Measurements from ENCODE around the gene ANXA5.

The ANXA5 gene

GRCh38 chr4:121696581-121697461 lies at the start of gene ANXA5:
ANXA5 (minus strand) TSS chr4:121696980; CDS start chr4:121696589, 391 bp downstream.
- H3K4me3 ChIP-seq (replicated peaks; ENCODE audit: low read depth, low read length): peak within 1 kb of the TSS; percentile 93
- peak; percentile 29 for TF ChIP-seq CTCF (IDR thresholded peaks at IDR 0.05; ENCODE audit: low read depth, low read length, missing control alignments)
- DNase-seq (ENCODE audit: extremely low read depth, low read depth): no peak

- TF ChIP-seq CTCF (IDR thresholded peaks at IDR 0.05; ENCODE audit: low read depth, low read length, missing control alignments): no peak
- no peak for DNase-seq (ENCODE audit: extremely low read depth, low read depth)
- no peak overlapping the region for H3K4me3 ChIP-seq (replicated peaks; ENCODE audit: low read depth, low read length)
These were observed 46.0 kb upstream of the ANXA5 start for GRCh38 chr4:121742794-121743193.

DNA sequence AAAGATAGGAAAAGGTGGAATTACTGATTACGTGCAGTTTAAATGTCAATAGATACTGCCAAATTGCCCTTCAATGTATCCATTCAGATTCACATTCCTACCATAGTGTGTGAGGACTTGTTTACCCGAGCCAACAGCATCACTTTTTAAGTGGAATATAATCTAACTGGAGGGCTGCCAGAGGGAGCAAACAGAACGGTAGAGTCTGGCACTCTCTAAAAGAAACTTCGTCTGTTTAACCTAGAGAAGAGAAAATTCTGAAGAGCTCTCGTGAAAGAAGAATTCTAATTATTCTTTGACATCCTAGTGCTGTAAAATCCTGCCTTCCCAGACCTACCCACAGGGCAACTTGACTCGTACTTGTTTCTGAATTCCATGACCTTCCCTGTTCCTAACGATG lies 45.0 kb upstream of the ANXA5 start:
- no peak for DNase-seq (ENCODE audit: extremely low read depth, low read depth)
- no peak for TF ChIP-seq CTCF (IDR thresholded peaks at IDR 0.05; ENCODE audit: low read depth, low read length, missing control alignments)
- no peak overlapping the region for H3K4me3 ChIP-seq (replicated peaks; ENCODE audit: low read depth, low read length)

- no peak for DNase-seq (ENCODE audit: extremely low read depth, low read depth)
- H3K4me3 ChIP-seq (replicated peaks; ENCODE audit: low read depth, low read length): no peak overlapping the region
- no peak for TF ChIP-seq CTCF (IDR thresholded peaks at IDR 0.05; ENCODE audit: low read depth, low read length, missing control alignments)
These were observed 44.1 kb upstream of the ANXA5 start for GRCh38 chr4:121740796-121741409.

- no peak overlapping the region for H3K4me3 ChIP-seq (replicated peaks; ENCODE audit: low read depth, low read length)
- DNase-seq (ENCODE audit: extremely low read depth, low read depth): no peak
- TF ChIP-seq CTCF (IDR thresholded peaks at IDR 0.05; ENCODE audit: low read depth, low read length, missing control alignments): no peak
These were observed 42.8 kb upstream of the ANXA5 start for GRCh38 chr4:121739575-121739974.

DNA sequence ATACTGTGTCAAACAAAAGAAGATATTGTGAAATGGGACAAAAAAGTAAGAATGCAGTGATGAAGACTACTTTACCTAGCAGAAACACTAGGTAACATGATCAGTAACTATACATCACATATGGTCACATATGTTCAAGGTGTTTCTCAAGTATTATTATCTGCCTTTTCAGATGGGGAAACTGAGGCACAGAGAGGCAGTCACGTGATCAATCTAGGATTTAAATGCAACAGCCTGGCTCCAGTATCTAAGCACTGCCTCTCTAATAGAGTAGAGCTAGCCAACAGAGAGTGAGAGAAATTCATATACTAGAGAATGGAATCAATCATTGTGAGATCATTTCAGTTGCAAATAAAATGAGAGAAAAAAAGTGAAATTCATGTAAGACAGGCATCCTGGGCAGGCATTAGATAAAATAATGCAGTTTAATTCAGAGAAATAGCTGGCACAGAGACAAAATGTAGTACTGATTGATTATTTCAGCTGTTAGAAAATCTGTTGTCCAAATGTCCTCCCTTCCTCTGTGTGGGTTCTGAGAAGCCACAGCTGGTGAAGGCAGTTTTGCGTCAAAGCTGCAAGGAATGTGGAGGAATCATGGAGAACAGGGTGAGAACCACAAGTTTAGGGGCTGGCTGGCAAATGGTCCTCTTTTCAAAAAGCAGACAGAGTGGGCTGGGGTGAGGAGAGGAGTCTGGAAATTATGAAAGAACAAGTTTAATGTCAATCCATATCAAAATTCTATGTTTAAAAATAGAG lies 42.2 kb upstream of the ANXA5 start:
- DNase-seq (ENCODE audit: extremely low read depth, low read depth): no peak
- TF ChIP-seq CTCF (IDR thresholded peaks at IDR 0.05; ENCODE audit: low read depth, low read length, missing control alignments): no peak
- no peak overlapping the region for H3K4me3 ChIP-seq (replicated peaks; ENCODE audit: low read depth, low read length)

Data from HFF-Myc (cell line).